ENCODE results near the gene ANK3. TPM values are rescaled to one million over a fixed set of nuclear protein-coding genes. Genes with fewer than 3 reads are reported as not detected.
A peak's percentile ranks its signal among the peaks of the same experiment; 100 is the strongest.

The ANK3 gene
- total and polyA plus RNA-seq, 2 donors from 2014 or later: 38.2 to 214 TPM

DNA sequence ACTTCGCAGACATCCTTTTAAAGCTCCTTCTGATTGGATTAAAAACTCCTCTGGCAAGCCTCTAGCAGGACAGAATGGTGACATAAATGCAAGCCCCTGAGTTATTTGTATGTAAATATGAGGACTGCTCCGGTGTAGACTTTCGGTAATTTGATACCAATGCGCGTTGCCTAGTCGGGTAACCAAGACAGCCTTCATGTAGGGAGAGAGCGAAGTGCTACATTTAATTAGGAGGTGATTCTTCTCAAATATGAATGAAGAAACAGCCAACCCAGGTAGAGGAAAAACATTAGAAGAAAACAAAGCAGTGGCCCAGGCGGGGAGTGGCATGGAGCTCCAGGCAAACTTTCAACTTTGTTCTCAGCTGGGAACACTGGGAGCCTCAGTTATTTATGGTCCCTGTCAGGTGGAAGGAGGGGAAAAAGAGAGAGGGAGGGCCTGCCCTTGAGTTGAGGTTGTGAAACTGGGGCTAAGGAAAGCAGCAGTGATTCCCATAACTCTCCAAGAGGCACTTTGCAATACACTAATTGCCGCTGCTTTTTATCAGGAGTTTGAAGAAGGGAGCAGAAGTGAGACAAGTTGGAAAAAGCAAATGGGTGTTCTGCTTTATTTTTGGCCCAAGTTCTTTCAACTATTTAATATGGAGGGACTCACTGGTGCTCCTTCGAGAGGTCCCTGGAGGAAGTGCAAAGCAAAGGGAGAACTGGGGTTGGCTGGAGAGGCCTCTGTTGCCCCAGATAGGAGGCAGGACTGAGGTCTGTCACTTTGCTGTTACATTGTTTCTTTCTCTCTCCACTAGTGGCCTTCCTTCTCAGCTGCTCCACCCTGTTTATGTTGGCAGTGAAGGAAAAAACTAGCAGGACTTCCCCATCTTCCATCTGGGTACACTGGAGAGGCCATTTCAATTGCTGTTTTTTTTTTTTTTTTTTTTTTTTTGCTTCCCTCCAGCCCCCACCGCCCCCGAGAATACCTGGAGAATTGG, 248.7 kb downstream of the ANK3 start:
- Histone ChIP-seq H3K36me3 (ENCODE audit: control insufficient read depth in 2 of 3, insufficient read depth in 3 of 3, low read length in 3 of 3) (no peaks in the 10 kb centered on the region), H3K9ac (ENCODE audit: low read length in 3 of 3) (peak overlapping the region in 2 of 3 donors; percentile 42 to 71), H3K27me3 (ENCODE audit: control insufficient read depth, insufficient read depth, low read length) (no peaks in the 10 kb centered on the region), H3K27ac (ENCODE audit: low read depth in 2 of 2, low read length in 2 of 2) (peak overlapping the region; percentile 64 to 83), H3K4me1 (ENCODE audit: control insufficient read depth in 2 of 3, insufficient read depth in 2 of 3, low read depth in 1 of 3, low read length in 3 of 3) (peaks cover 4 to 23% (median 11%) of the 10 kb centered on the region in 3 donors), H3K4me3 (ENCODE audit: low read length in 3 of 3) (peak overlapping the region; percentile 45 to 78 (median 77)), H3K9me3 (ENCODE audit: control insufficient read depth in 2 of 3, insufficient read depth in 1 of 3, low read length in 3 of 3) (no peaks in the 10 kb centered on the region)
- no peak for FAIRE-seq
- DNase-seq: peak in 4 of 5 donors; percentile 79 to 96 (median 91)
- TF ChIP-seq, protein P1, sequence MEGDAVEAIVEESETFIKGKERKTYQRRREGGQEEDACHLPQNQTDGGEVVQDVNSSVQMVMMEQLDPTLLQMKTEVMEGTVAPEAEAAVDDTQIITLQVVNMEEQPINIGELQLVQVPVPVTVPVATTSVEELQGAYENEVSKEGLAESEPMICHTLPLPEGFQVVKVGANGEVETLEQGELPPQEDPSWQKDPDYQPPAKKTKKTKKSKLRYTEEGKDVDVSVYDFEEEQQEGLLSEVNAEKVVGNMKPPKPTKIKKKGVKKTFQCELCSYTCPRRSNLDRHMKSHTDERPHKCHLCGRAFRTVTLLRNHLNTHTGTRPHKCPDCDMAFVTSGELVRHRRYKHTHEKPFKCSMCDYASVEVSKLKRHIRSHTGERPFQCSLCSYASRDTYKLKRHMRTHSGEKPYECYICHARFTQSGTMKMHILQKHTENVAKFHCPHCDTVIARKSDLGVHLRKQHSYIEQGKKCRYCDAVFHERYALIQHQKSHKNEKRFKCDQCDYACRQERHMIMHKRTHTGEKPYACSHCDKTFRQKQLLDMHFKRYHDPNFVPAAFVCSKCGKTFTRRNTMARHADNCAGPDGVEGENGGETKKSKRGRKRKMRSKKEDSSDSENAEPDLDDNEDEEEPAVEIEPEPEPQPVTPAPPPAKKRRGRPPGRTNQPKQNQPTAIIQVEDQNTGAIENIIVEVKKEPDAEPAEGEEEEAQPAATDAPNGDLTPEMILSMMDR (IDR thresholded peaks at IDR 0.05; ENCODE audit: borderline replicate concordance, extremely low read depth, insufficient read depth): no peak
- intact Hi-C loops (cut with DNase I): no loop called here

- peak in 3 of 5 donors; percentile 18 to 70 (median 65) for DNase-seq
- Histone ChIP-seq H3K27ac (ENCODE audit: low read depth in 2 of 2, low read length in 2 of 2) (peak overlapping the region; percentile 64 to 83), H3K9ac (ENCODE audit: low read length in 3 of 3) (peak overlapping the region; percentile 42 to 71 (median 66)), H3K9me3 (ENCODE audit: control insufficient read depth in 2 of 3, insufficient read depth in 1 of 3, low read length in 3 of 3) (no peaks in the 10 kb centered on the region), H3K4me1 (ENCODE audit: control insufficient read depth in 2 of 3, insufficient read depth in 2 of 3, low read depth in 1 of 3, low read length in 3 of 3) (peaks cover 4 to 24% (median 11%) of the 10 kb centered on the region in 3 donors), H3K4me3 (ENCODE audit: low read length in 3 of 3) (peak overlapping the region; percentile 45 to 78 (median 77)), H3K27me3 (ENCODE audit: control insufficient read depth, insufficient read depth, low read length) (no peaks in the 10 kb centered on the region), H3K36me3 (ENCODE audit: control insufficient read depth in 2 of 3, insufficient read depth in 3 of 3, low read length in 3 of 3) (peaks cover 0 to 6% (median 0%) of the 10 kb centered on the region in 3 donors)
- no peak for FAIRE-seq
- intact Hi-C loops (cut with DNase I): no loop called here
- TF ChIP-seq, protein P1 (IDR thresholded peaks at IDR 0.05; ENCODE audit: borderline replicate concordance, extremely low read depth, insufficient read depth): no peak
Measured at GRCh38 chr10:60139798-60140566, 249.7 kb downstream of the ANK3 start.

GRCh38 chr10:60139290-60139689, 250.4 kb downstream of the ANK3 start:
- peaks cover 0 to 13% (median 2%) of the 10 kb centered on the region in 3 donors for H3K36me3 ChIP-seq (ENCODE audit: control insufficient read depth in 2 of 3, insufficient read depth in 3 of 3, low read length in 3 of 3)
- intact Hi-C loops (cut with DNase I): no loop called here
- TF ChIP-seq, protein P1 (IDR thresholded peaks at IDR 0.05; ENCODE audit: borderline replicate concordance, extremely low read depth, insufficient read depth): no peak
- no peak for FAIRE-seq
- H3K9me3 ChIP-seq (ENCODE audit: control insufficient read depth in 2 of 3, insufficient read depth in 1 of 3, low read length in 3 of 3): no peaks in the 10 kb centered on the region
- DNase-seq: no peak
- peak overlapping the region; percentile 64 to 67 for H3K27ac ChIP-seq (ENCODE audit: low read depth in 2 of 2, low read length in 2 of 2)
- H3K27me3 ChIP-seq (ENCODE audit: control insufficient read depth, insufficient read depth, low read length): no peaks in the 10 kb centered on the region
- peaks cover 4 to 22% (median 9%) of the 10 kb centered on the region in 3 donors for H3K4me1 ChIP-seq (ENCODE audit: control insufficient read depth in 2 of 3, insufficient read depth in 2 of 3, low read depth in 1 of 3, low read length in 3 of 3)
- H3K9ac ChIP-seq (ENCODE audit: low read length in 3 of 3): peak overlapping the region; percentile 42 to 71 (median 66)
- H3K4me3 ChIP-seq (ENCODE audit: low read length in 3 of 3): peak overlapping the region; percentile 45 to 78 (median 77)

Data from kidney (tissue), 14 donors.